Amniotic epithelial cell (primary cell): ENCODE measurements around the gene ERICH6.
A peak's percentile ranks its signal among the peaks of the same experiment; 100 is the strongest.

Source experiments
- DNase-seq: peaks from one replicate; pipeline ENCODE4 v3.0.0-alpha.2; 2010; ENCODE audit warnings: low read depth

ERICH6 gene

DNA sequence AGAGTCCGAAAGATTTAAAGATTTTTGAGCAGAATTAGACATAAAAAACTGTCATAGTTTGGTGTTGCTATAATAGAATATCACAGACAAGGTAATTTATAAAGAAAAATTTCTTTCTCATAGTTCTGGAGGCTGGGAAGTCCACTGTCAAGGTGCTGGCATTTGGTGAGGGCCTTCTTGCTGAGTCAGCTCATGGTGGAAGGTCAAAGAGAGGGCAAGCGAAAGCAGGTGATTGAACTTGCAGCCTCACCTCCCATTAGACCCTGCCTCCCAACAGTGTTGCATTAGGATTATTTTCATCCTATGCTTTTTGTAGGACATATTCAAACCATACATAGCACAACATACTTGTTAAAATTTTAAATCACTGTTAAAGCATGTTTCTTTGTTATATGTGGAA is 90.7 kb downstream of the ERICH6 start:
- DNase-seq, result no peak

DNA sequence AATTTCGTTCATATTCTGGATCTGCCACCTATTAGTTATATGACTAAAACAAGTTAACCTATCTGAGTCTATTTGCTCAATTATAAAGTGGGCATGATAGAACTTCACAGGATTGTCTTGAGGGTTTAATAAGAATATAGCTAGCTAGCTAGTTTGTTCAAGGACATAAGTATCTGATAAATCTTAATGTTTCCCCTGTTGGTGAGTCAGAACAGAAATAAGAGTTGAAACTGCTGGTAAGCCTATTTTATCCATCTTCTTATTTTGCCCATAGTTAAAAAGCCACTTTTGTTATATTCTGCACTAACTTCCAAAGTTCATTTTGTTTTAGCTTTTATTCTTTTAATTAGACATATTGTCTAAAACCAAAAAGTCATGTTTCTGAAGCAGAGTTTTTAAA is 91.2 kb downstream of the ERICH6 start:
- no peak for DNase-seq

DNA sequence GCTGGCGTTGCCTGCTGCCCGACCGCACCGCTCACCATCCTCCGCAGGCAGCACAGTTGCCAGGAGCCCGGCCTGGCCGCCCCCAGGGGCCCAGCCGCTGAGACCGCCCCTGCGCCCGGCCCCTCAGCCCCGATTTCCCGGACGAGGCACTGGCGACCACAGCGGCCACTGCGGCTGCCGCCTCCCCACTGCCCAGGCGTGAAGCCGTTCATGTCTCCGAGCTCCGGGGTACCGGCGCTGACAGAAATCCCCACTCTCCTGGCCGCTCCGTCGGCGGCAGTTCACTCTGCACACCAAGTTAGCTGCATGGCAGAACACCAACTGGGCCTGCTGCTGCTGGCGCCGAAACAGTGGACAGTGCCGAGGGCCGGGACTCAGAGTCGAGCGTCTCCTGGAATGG is 92.1 kb downstream of the ERICH6 start:
- no peak for DNase-seq

DNA sequence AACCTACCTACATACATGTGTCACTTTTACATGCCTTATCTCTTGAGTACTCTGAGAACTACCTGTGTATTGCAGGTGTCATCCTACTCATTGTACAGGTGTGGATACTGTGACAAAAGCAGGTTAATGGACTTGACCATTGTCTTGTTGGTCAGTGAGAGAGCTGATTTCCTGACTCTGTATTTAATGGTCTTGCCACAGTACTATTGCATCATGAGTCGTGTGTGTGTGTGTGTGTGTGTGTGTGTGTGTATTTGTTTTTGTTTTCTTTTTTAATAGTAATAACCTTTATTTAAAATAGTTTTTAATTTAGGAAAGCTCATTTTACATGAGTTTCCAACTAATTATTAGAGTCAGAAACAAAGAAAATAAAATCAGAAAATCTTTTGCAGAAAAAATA is 92.9 kb downstream of the ERICH6 start:
- DNase-seq, result peak; percentile 46

DNA sequence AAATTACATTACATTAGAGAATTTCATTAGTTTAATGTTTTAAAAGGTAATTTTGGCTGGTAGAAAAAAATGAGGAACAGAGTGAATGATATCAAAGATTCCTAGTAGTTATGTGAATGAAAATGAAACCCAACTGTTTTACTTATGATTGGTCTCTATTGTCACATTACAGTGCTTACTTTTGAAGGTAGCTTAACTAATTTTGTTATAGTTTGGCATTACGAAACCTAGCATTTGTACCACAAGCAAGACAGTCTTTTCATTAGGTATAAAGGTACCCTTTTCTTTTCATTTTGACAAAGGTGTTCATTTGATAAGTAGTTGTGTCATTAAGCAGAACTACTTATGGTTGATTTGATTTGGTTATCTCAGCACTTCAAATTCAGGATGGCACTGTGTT is 93.7 kb downstream of the ERICH6 start:
- DNase-seq, result no peak
